ENCODE results near the gene SPOUT1. TPM values are rescaled to one million over a fixed set of nuclear protein-coding genes. Genes with fewer than 3 reads are reported as not detected.

SPOUT1 gene
- polyA plus RNA-seq, 3 donors = 25.7 to 29.9 (median 29.3) TPM

- no peak for DNase-seq
- peak overlapping the region; percentile 19 to 85 for H3K27ac ChIP-seq (ENCODE audit: low read depth in 1 of 2, low read length in 2 of 2)
- H2AFZ ChIP-seq (ENCODE audit: insufficient read depth, low read depth, low read length, poor library complexity, severe bottlenecking) = peak overlapping the region; percentile 92
- intact Hi-C loops (cut with micrococcal nuclease) = loop anchor here (1.0 to 2.0 kb wide), 2 partner anchors 15 kb away; no protein-coding TSS in a partner anchor
- peaks cover 0 to 2% (median 0%) of the 10 kb centered on the region in 7 donors for H3K9me3 Mint-ChIP-seq
- H3K36me3 Mint-ChIP-seq = peaks cover 26 to 29% of the 10 kb centered on the region in 2 donors
- peak overlapping the region; percentile 89 to 96 (median 92) for H3K4me3 ChIP-seq (replicated peaks in 1 of 3; ENCODE audit: low read depth in 2 of 3, low read length in 3 of 3)
- H3K27me3 Mint-ChIP-seq (ENCODE audit: low read depth in 3 of 3) = no peaks in the 10 kb centered on the region
- peaks cover 22 to 33% of the 10 kb centered on the region in 2 donors for H3K36me3 ChIP-seq (replicated peaks in 1 of 2; ENCODE audit: control insufficient read depth in 1 of 2, insufficient read depth in 2 of 2, low read length in 2 of 2)
- H3K4me3 Mint-ChIP-seq = peak overlapping the region; percentile 85 to 89
- H3K79me2 ChIP-seq (ENCODE audit: insufficient read depth, low read length) = peaks cover 24% of the 10 kb centered on the region
- peak overlapping the region; percentile 72 to 87 (median 77) for H3K27ac Mint-ChIP-seq
- H3K4me1 Mint-ChIP-seq = peaks cover 29% of the 10 kb centered on the region
- H4K20me1 ChIP-seq (ENCODE audit: insufficient read depth, low read length) = no peaks in the 10 kb centered on the region
- peak overlapping the region; percentile 88 for H3K4me2 ChIP-seq (replicated peaks; ENCODE audit: extremely low read depth, low read length, poor library complexity, severe bottlenecking)
- H3K27me3 ChIP-seq (ENCODE audit: control insufficient read depth in 2 of 2, insufficient read depth in 2 of 2, low read length in 2 of 2) = no peaks in the 10 kb centered on the region
- H3K4me1 ChIP-seq (ENCODE audit: control insufficient read depth in 1 of 2, insufficient read depth in 2 of 2, low read length in 2 of 2) = peaks cover 28 to 34% of the 10 kb centered on the region in 2 donors
- WGBS (ENCODE audit: insufficient coverage) = no CpG with 5 or more reads among the region's 7 CpGs
- peak overlapping the region; percentile 88 for H3K9ac ChIP-seq (ENCODE audit: insufficient read depth, low read length, poor library complexity, severe bottlenecking)
- H3K9me3 ChIP-seq (replicated peaks in 1 of 2; ENCODE audit: control insufficient read depth in 1 of 2, insufficient read depth in 1 of 2, low read length in 2 of 2) = no peaks in the 10 kb centered on the region
- TF ChIP-seq CTCF (IDR thresholded peaks at IDR 0.05) = no peak
Observed at GRCh38 chr9:128787659-128788058, 41.9 kb downstream of the SPOUT1 start.

- Mint-ChIP-seq H3K9me3 (peaks cover 0 to 3% (median 0%) of the 10 kb centered on the region in 7 donors), H3K27ac (peak within 1 kb of the TSS; percentile 72 to 89 (median 85)), H3K27me3 (ENCODE audit: low read depth in 3 of 3) (no peaks in the 10 kb centered on the region), H3K4me1 (peaks cover 29% of the 10 kb centered on the region), H3K4me3 (peak within 1 kb of the TSS; percentile 85 to 89), H3K36me3 (peaks cover 19 to 22% of the 10 kb centered on the region in 2 donors)
- peaks cover 15 to 25% of the 10 kb centered on the region in 2 donors for H3K36me3 ChIP-seq (replicated peaks in 1 of 2; ENCODE audit: control insufficient read depth in 1 of 2, insufficient read depth in 2 of 2, low read length in 2 of 2)
- peaks cover 28 to 34% of the 10 kb centered on the region in 2 donors for H3K4me1 ChIP-seq (ENCODE audit: control insufficient read depth in 1 of 2, insufficient read depth in 2 of 2, low read length in 2 of 2)
- H3K27me3 ChIP-seq (ENCODE audit: control insufficient read depth in 2 of 2, insufficient read depth in 2 of 2, low read length in 2 of 2) = no peaks in the 10 kb centered on the region
- peak; percentile 72 to 80 (median 77) for DNase-seq
- H3K4me3 ChIP-seq (replicated peaks in 1 of 3; ENCODE audit: low read depth in 2 of 3, low read length in 3 of 3) = peak within 1 kb of the TSS; percentile 89 to 96 (median 92)
- peaks cover 24% of the 10 kb centered on the region for H3K79me2 ChIP-seq (ENCODE audit: insufficient read depth, low read length)
- peak within 1 kb of the TSS; percentile 92 for H2AFZ ChIP-seq (ENCODE audit: insufficient read depth, low read depth, low read length, poor library complexity, severe bottlenecking)
- intact Hi-C loops (cut with micrococcal nuclease) = loop anchor here (1.0 to 2.0 kb wide), 2 partner anchors 14 to 15 kb away; no protein-coding TSS in a partner anchor
- H3K4me2 ChIP-seq (replicated peaks; ENCODE audit: extremely low read depth, low read length, poor library complexity, severe bottlenecking) = peak within 1 kb of the TSS; percentile 88
- TF ChIP-seq CTCF (IDR thresholded peaks at IDR 0.05) = no peak
- peak within 1 kb of the TSS; percentile 88 for H3K9ac ChIP-seq (ENCODE audit: insufficient read depth, low read length, poor library complexity, severe bottlenecking)
- H3K27ac ChIP-seq (ENCODE audit: low read depth in 1 of 2, low read length in 2 of 2) = peak within 1 kb of the TSS; percentile 42 to 85
- 4% methylated on average over 62 of the region's 64 CpGs for WGBS (ENCODE audit: insufficient coverage)
- peaks cover 0 to 4% of the 10 kb centered on the region in 2 donors for H3K9me3 ChIP-seq (replicated peaks in 1 of 2; ENCODE audit: control insufficient read depth in 1 of 2, insufficient read depth in 1 of 2, low read length in 2 of 2)
- H4K20me1 ChIP-seq (ENCODE audit: insufficient read depth, low read length) = no peaks in the 10 kb centered on the region
Observed at GRCh38 chr9:128786681-128787601, 42.7 kb downstream of the SPOUT1 start, which contains the start of gene TBC1D13. Gene TBC1D13 (plus strand): TSS chr9:128787253. CDS start chr9:128787354, 101 bp downstream.

Data from CD14-positive monocyte (primary cell).